Measurements from ENCODE around the gene PID1.

DNA sequence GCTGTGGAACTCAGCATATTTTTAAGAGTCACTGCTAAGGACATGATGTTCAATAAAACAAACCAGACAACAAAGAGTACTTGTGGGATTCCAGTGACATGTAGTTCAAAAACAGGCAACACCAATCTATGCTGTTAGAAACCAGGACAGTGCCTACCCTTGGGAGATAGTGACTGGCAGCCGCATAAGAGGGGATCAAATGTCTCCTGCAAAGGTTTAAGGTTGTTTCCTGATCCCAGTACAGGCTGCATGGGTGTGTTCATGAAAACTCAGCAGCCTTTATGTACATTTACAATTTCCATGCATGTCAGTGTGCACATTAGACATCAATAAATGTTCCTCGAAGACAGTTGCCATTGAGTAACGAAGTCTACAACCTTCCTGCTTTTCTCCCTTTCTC, 183.8 kb downstream of the PID1 start:
- TF ChIP-seq, protein P1, sequence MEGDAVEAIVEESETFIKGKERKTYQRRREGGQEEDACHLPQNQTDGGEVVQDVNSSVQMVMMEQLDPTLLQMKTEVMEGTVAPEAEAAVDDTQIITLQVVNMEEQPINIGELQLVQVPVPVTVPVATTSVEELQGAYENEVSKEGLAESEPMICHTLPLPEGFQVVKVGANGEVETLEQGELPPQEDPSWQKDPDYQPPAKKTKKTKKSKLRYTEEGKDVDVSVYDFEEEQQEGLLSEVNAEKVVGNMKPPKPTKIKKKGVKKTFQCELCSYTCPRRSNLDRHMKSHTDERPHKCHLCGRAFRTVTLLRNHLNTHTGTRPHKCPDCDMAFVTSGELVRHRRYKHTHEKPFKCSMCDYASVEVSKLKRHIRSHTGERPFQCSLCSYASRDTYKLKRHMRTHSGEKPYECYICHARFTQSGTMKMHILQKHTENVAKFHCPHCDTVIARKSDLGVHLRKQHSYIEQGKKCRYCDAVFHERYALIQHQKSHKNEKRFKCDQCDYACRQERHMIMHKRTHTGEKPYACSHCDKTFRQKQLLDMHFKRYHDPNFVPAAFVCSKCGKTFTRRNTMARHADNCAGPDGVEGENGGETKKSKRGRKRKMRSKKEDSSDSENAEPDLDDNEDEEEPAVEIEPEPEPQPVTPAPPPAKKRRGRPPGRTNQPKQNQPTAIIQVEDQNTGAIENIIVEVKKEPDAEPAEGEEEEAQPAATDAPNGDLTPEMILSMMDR (IDR thresholded peaks at IDR 0.05), result no peak
- TF ChIP-seq POLR2A (IDR thresholded peaks at IDR 0.05), result no peak

All from right lobe of liver (tissue), 4 donors.